ENCODE measurements around the gene QPCT.

DNA sequence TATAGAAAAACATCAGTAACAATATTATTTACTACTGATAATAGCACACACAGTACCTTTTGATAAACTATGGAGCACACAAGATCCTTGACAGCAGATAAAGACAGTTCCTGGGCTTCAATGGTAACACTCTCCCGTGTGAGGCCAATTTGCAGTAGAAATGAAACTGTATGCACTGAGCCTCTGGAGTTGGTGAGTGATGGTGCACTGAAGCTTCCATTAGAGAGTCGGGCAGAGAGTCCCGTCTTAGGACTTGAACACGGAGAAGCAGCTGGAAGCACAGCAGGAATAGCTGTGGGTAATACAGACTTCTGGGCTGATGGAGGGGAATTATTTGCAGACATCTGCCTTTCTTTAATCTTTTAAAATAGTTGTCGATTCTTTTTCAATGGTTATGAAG lies 28.2 kb upstream of the QPCT start:
- TF ChIP-seq JUN (CRISPR knock-in tag; IDR thresholded peaks at IDR 0.05), result no peak
- no peak for TF ChIP-seq ETV6 (CRISPR knock-in tag; IDR thresholded peaks at IDR 0.05)
- TF ChIP-seq CTCF (IDR thresholded peaks at IDR 0.05), result no peak
- TF ChIP-seq GABPB1 (CRISPR knock-in tag; IDR thresholded peaks at IDR 0.05), result no peak
- no peak for TF ChIP-seq TP53 (CRISPR knock-in tag; IDR thresholded peaks at IDR 0.05)
- no peak for TF ChIP-seq CREB1 (CRISPR knock-in tag; IDR thresholded peaks at IDR 0.05)
- TF ChIP-seq FOXJ3 (CRISPR knock-in tag; IDR thresholded peaks at IDR 0.05; ENCODE audit: borderline replicate concordance), result no peak
- TF ChIP-seq IRF2 (CRISPR knock-in tag; IDR thresholded peaks at IDR 0.05; ENCODE audit: borderline replicate concordance, low read depth), result no peak
- TF ChIP-seq AR (CRISPR knock-in tag; IDR thresholded peaks at IDR 0.05), result no peak
- no peak for TF ChIP-seq MAX (CRISPR knock-in tag; IDR thresholded peaks at IDR 0.05)
